ENCODE data around the gene BHMT.

DNA sequence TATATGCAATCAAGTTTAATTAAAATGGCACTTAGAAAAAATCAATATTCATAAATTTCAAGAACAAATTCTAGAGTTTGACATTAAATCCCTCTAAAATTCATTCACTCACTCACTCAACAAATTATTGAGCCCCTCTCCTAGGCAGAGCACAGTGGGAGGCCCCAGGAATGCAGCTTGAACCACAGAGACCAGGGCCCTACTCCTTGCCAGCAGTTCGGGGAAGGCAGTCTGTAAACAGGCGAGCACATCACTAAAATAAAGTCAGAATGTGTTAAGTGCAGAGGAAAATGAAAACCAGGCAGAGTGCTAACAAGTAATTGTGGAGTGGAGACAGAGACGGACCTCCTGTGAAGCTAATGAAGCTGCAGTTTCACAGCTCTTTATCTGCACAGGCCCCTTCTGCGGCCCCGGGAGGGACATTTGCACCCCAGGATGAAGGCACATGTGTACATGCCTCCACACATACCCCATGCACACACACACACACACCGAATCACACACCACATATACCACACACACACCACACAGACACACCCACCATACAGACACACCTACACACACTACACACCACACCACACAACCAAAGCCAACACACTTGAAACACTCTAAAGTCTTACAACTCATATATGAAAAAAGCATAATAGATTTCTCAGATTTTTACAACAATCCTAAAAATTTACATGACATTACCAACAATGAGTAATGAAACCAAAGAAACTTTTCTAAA is 40.5 kb downstream of the BHMT start:
- TF ChIP-seq CTCF (IDR thresholded peaks at IDR 0.05; ENCODE audit: borderline replicate concordance, extremely low read depth, low read length, poor library complexity, severe bottlenecking) (no peak), EZH2 (IDR thresholded peaks at IDR 0.05; ENCODE audit: borderline replicate concordance, low read depth, low read length, severe bottlenecking) (no peak)
